Stimulated activated CD4-positive, alpha-beta T cell treated with anti-CD3 and anti-CD28 coated beads, Interleukin-12 subunit alpha, Interleukin-12 subunit beta, amount 100 ng/mL, for 4 hours (primary cell): Measurements from ENCODE around the gene PPP1R12C.

ENCODE experiments used
- DNase-seq: peaks from one replicate; pipeline ENCODE4 v3.0.0-alpha.2; 2020

The PPP1R12C gene

GRCh38 chr19:55146078-55146704 lies 28.8 kb upstream of the PPP1R12C start:
- no peak for DNase-seq

DNA sequence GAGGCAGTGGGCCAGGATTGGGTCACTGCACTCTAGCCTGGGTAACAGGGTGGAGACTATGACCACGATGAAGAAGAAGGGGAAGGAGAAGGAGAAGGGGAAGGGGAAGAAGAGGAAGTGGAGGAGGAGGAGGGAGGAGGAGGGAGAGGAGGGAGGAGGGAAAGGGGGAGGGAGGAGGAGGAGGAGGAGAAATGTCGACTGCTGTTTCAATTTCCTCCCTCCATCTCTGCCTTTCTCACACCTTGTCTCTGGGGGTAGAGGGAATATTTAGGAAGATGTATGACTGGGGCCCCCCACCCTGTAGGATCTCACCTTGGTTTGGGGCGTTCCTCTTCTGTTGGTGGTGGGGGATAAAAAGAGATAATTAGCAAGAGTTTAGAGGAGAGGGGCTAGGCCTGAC lies 27.8 kb upstream of the PPP1R12C start:
- no peak for DNase-seq

DNA sequence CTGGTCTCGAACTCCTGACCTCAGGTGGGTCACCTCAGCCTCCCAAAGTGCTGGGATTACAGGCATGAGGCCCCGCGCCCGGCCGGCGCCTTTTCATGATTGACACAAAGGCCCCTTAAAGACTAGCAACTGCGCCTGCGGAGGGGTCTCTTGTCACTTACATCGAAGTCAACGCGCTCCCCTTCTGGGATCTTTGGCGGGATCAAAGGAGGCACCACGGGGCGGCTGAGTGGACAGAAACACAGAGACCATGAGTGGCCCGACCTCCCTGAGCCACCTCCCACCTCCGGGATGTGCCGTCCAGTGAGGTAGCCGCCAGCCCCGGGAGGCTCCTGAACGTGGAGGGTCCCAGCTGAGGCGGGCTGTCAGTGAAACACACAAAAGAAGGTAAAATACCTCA lies 24.3 kb upstream of the PPP1R12C start:
- no peak for DNase-seq

GRCh38 chr19:55137915-55138314 lies 20.5 kb upstream of the PPP1R12C start:
- no peak for DNase-seq

- DNase-seq: no peak
Observed at GRCh38 chr19:55136399-55137102, 19.1 kb upstream of the PPP1R12C start.

GRCh38 chr19:55134736-55135135 lies 17.3 kb upstream of the PPP1R12C start:
- DNase-seq: no peak

DNA sequence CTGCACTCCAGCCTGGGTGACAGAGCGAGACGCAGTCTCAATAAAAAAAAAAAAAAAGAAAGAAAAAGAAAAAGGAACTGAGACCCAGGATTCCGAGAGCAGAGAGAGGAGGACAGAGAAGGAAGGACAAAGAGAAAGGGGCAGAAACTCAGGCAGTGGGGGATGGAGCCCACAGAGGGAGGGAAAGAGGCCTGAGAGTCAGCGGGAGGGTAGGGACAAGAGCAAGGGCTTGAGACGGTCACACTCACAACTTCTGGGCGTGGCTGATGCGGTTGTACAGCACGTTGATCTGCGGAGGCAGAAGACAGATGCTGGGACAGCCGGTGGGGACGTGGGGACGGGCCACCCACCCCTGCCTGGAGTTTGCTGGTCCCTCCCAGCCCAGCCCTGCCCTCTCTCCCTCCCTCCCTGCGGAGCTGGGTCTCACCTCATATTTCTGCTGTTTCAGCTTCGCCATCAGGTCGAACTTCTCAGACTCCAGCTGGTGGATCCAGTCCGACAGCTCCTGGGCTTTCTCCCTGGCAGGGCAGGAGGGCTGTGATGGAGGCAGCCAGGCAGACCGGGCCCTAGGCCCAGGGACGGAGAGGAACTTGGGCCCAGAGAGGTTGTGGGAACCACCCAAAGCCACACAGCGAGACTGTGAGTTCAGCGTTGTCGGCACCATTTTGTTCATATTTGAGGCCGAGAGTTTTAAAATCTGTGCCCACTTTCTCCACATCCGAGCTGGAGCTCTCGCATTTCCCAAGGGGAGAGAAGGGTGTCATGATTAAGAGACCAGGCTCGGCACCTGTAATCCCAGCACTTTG lies 16.4 kb upstream of the PPP1R12C start:
- no peak for DNase-seq

GRCh38 chr19:55132453-55133129 lies 15.2 kb upstream of the PPP1R12C start:
- no peak for DNase-seq

- no peak for DNase-seq
Observed at GRCh38 chr19:55131421-55131820, 14.0 kb upstream of the PPP1R12C start.

DNA sequence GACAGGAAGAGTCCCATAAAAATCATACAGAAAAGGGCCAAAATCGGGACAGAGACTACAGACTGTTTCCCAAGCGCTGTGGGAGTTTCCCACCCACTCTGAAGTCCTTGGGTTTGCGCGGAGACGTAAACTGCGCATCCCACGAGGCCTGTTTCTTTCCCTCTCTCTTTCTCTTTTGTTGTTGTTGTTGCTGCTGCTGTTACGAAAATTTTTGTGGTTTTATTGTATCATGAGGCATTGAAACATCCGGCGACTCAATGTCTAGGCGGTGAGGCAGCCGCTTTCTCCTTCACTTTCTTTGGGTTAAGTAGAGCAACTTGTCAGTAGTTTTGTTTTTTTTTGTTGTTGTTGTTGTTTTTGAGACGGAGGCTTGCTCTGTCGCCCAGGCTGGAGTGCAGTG lies 1.6 kb upstream of the PPP1R12C start:
- no peak for DNase-seq

DNA sequence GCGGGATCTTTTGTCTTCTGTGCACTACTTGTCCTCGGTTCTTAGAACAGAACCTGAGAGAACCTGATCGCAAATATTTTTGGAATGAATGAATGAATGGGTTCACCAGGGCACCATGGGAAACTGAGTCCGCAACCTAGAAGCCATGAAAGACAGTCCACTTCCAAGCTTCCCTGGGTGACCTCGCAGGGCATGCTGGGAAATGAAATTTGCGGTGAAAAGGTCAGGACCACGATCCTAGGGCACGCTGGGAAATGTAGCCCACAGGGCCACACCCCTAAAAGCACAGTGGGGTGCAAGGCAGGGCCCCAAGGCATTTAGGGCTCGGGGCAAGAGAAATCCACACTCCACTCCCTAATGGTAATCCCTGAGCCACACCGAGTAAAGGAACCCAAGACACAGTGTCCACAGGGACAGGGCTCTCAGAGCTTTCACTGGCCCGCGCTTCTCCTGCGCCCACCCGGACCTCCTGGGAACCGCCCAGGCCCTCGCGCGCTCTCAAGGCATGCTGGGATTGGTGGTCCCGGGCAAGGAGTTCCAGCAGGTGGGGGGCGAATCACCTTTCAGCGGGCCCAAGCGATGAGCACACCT lies 1.1 kb upstream of the PPP1R12C start:
- no peak for DNase-seq

GRCh38 chr19:55117663-55118391 lies 390 bp upstream of the PPP1R12C start:
- peak; percentile 97 for DNase-seq

DNA sequence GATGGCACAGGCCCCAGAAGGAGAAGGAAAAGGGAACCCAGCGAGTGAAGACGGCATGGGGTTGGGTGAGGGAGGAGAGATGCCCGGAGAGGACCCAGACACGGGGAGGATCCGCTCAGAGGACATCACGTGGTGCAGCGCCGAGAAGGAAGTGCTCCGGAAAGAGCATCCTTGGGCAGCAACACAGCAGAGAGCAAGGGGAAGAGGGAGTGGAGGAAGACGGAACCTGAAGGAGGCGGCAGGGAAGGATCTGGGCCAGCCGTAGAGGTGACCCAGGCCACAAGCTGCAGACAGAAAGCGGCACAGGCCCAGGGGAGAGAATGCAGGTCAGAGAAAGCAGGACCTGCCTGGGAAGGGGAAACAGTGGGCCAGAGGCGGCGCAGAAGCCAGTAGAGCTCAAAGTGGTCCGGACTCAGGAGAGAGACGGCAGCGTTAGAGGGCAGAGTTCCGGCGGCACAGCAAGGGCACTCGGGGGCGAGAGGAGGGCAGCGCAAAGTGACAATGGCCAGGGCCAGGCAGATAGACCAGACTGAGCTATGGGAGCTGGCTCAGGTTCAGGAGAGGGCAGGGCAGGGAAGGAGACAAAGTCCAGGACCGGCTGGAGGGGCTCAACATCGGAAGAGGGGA lies 1.1 kb downstream of the PPP1R12C start:
- DNase-seq: peak; percentile 41

DNA sequence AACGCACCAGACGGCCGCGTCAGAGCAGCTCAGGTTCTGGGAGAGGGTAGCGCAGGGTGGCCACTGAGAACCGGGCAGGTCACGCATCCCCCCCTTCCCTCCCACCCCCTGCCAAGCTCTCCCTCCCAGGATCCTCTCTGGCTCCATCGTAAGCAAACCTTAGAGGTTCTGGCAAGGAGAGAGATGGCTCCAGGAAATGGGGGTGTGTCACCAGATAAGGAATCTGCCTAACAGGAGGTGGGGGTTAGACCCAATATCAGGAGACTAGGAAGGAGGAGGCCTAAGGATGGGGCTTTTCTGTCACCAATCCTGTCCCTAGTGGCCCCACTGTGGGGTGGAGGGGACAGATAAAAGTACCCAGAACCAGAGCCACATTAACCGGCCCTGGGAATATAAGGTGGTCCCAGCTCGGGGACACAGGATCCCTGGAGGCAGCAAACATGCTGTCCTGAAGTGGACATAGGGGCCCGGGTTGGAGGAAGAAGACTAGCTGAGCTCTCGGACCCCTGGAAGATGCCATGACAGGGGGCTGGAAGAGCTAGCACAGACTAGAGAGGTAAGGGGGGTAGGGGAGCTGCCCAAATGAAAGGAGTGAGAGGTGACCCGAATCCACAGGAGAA lies 1.9 kb downstream of the PPP1R12C start:
- DNase-seq: no peak

DNA sequence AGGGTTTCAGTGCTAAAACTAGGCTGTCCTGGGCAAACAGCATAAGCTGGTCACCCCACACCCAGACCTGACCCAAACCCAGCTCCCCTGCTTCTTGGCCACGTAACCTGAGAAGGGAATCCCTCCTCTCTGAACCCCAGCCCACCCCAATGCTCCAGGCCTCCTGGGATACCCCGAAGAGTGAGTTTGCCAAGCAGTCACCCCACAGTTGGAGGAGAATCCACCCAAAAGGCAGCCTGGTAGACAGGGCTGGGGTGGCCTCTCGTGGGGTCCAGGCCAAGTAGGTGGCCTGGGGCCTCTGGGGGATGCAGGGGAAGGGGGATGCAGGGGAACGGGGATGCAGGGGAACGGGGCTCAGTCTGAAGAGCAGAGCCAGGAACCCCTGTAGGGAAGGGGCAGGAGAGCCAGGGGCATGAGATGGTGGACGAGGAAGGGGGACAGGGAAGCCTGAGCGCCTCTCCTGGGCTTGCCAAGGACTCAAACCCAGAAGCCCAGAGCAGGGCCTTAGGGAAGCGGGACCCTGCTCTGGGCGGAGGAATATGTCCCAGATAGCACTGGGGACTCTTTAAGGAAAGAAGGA lies 2.8 kb downstream of the PPP1R12C start:
- no peak for DNase-seq

- no peak for DNase-seq
Observed at GRCh38 chr19:55113570-55114039, 3.8 kb downstream of the PPP1R12C start.

DNA sequence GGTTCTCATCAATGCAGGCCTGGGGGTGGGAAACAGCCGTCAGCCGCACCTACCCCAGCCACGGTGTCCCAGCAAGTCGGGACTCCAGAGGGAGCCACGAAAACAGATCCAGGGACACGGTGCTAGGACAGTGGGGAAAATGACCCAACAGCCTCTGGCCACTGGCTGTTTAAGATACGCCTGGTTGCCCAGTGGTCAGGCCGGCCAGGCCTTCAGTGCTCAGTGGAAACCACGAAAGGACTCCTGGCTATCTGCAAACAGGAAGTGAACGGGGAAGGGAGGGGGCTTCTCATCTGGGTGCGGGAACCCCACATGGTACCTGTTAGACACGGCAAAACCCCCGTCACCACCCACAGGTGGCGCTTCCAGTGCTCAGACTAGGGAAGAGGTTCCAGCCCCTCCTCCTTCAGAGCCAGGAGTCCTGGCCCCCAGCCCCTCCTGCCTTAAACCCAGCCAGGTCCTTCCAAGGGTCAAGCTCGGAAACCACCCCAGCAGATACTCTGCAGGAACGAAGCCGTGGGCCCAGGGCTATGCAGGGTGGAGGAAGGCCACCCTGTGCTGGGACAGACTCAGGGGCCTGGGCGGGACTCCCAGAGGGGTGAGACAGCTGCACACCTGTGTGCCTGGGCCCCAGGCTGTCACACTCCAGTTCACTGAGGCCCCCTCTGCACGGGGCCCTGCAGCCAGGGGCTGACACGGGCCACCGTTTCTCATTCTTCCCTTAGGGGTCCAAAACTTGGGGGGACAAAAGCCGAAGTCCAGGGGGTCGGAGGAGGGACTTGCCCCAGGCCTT lies 4.5 kb downstream of the PPP1R12C start:
- no peak for DNase-seq

DNA sequence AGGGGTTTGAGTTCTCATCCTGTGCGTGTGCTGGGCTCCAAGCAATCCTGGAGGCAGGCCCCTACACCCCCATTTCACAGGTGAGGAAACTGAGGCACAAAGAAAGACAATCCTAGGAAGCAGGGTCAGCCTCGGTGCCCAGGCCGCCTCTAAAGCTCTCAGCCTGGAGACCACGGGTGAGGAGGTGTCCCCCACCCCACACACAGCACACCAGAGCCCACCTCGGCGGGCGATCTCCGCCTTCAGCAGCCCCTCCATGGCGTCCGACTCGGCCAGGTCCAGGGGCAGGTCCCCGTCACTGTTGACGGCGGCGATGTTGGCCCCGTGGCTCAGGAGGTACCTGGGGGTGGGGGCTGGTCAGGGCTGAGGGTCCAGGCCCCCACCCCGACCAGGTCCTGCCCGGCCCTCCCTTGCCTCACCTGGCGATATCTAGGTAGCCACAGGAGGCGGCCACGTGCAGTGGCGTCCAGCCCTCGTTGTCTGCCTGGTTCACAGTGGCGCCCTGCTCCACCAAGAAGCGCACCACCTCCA lies 5.1 kb downstream of the PPP1R12C start:
- DNase-seq: no peak

- no peak for DNase-seq
Observed at GRCh38 chr19:55111238-55111831, 6.1 kb downstream of the PPP1R12C start.
